ENCODE data around the gene SSH2. TPM values are rescaled to one million over a fixed set of nuclear protein-coding genes. Genes with fewer than 3 reads are reported as not detected.

SSH2 gene
- polyA plus RNA-seq, 3 donors, result 31.9 to 66.6 (median 54.0) TPM

DNA sequence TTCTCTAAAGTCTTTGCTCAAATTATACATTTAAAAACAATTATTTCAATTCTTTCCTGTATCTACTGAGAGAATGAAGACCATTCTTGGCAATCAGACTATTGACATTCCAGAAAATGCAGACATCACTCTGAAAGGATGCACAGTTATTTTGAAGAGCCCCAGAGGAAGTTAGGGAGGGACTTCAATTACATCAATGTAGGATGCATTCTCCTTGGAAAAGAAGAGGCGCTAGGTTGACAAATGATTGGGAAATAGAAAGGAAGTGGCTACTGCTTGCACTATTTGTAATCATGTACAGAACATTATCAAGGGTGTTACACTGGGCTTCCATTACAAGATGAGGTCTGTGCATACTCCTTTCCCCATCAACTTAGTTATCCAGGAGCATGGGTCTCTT is 74.3 kb downstream of the SSH2 start:
- TF ChIP-seq, protein P1, sequence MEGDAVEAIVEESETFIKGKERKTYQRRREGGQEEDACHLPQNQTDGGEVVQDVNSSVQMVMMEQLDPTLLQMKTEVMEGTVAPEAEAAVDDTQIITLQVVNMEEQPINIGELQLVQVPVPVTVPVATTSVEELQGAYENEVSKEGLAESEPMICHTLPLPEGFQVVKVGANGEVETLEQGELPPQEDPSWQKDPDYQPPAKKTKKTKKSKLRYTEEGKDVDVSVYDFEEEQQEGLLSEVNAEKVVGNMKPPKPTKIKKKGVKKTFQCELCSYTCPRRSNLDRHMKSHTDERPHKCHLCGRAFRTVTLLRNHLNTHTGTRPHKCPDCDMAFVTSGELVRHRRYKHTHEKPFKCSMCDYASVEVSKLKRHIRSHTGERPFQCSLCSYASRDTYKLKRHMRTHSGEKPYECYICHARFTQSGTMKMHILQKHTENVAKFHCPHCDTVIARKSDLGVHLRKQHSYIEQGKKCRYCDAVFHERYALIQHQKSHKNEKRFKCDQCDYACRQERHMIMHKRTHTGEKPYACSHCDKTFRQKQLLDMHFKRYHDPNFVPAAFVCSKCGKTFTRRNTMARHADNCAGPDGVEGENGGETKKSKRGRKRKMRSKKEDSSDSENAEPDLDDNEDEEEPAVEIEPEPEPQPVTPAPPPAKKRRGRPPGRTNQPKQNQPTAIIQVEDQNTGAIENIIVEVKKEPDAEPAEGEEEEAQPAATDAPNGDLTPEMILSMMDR (IDR thresholded peaks at IDR 0.05), result no peak
- intact Hi-C loops (cut with micrococcal nuclease), result loop anchor here in 1 of 2 donors (10.0 kb wide), 1 partner anchor 69 kb away; no protein-coding TSS in a partner anchor
- H3K9me3 Mint-ChIP-seq, result peaks cover 0 to 13% (median 4%) of the 10 kb centered on the region in 7 donors

DNA sequence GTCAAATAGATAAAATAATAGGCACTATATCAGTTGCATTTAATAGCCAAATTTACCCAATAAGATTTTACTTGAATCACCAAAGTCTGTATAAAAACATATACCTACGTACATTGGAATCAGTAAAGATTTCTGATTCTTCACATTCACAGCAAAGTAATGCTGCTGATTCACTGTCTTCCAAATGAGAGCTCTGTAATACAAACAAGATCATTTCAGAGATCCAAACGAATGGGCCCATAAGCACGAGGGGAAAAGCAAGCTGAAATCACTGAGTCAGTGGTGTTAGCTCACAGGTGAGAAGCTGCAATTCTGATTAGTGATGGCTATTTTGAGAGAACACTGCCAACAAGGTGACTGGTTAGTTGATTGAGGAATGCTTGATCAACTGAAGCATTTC is 81.3 kb downstream of the SSH2 start:
- Mint-ChIP-seq H3K36me3 (peaks cover 13 to 30% of the 10 kb centered on the region in 2 donors), H3K27ac (peak overlapping the region in 3 of 7 donors; percentile 72 to 87 (median 73)), H3K4me1 (peaks cover 28% of the 10 kb centered on the region), H3K27me3 (ENCODE audit: low read depth in 3 of 3) (no peaks in the 10 kb centered on the region), H3K9me3 (no peaks in the 10 kb centered on the region), H3K4me3 (no peak overlapping the region)
- H3K79me2 ChIP-seq (ENCODE audit: insufficient read depth, low read length), result peaks cover 57% of the 10 kb centered on the region
- H3K27me3 ChIP-seq (ENCODE audit: control insufficient read depth in 2 of 2, insufficient read depth in 2 of 2, low read length in 2 of 2), result no peaks in the 10 kb centered on the region
- no peak for DNase-seq
- no peak overlapping the region for H3K9ac ChIP-seq (ENCODE audit: insufficient read depth, low read length, poor library complexity, severe bottlenecking)
- H3K9me3 ChIP-seq (replicated peaks in 1 of 2; ENCODE audit: control insufficient read depth in 1 of 2, insufficient read depth in 1 of 2, low read length in 2 of 2), result no peaks in the 10 kb centered on the region
- peaks cover 2% of the 10 kb centered on the region for H4K20me1 ChIP-seq (ENCODE audit: insufficient read depth, low read length)
- H3K4me1 ChIP-seq (ENCODE audit: control insufficient read depth in 1 of 2, insufficient read depth in 2 of 2, low read length in 2 of 2), result peaks cover 19 to 20% of the 10 kb centered on the region in 2 donors
- H2AFZ ChIP-seq (ENCODE audit: insufficient read depth, low read depth, low read length, poor library complexity, severe bottlenecking), result no peak overlapping the region
- TF ChIP-seq, protein P1 (IDR thresholded peaks at IDR 0.05), result no peak
- no peak overlapping the region for H3K4me3 ChIP-seq (replicated peaks in 1 of 3; ENCODE audit: low read depth in 2 of 3, low read length in 3 of 3)
- H3K4me2 ChIP-seq (replicated peaks; ENCODE audit: extremely low read depth, low read length, poor library complexity, severe bottlenecking), result no peak overlapping the region
- WGBS (ENCODE audit: insufficient coverage), result 100% methylated on average over 2 of the region's 3 CpGs
- intact Hi-C loops (cut with micrococcal nuclease), result no loop called here
- H3K27ac ChIP-seq (ENCODE audit: low read depth in 1 of 2, low read length in 2 of 2), result no peak overlapping the region
- H3K36me3 ChIP-seq (replicated peaks in 1 of 2; ENCODE audit: control insufficient read depth in 1 of 2, insufficient read depth in 2 of 2, low read length in 2 of 2), result peaks cover 0 to 7% of the 10 kb centered on the region in 2 donors

More for the DNA sequence above, 74.3 kb downstream of the SSH2 start:
- peaks cover 39% of the 10 kb centered on the region in 2 donors for H3K4me1 ChIP-seq (ENCODE audit: control insufficient read depth in 1 of 2, insufficient read depth in 2 of 2, low read length in 2 of 2)
- no peak overlapping the region for H3K9ac ChIP-seq (ENCODE audit: insufficient read depth, low read length, poor library complexity, severe bottlenecking)
- Mint-ChIP-seq H3K27ac (peak overlapping the region in 2 of 7 donors; percentile 10 to 31), H3K36me3 (peaks cover 1 to 4% of the 10 kb centered on the region in 2 donors), H3K4me1 (peaks cover 53% of the 10 kb centered on the region), H3K27me3 (ENCODE audit: low read depth in 3 of 3) (peaks cover 0 to 4% (median 0%) of the 10 kb centered on the region in 3 donors), H3K4me3 (no peak overlapping the region)
- H3K27me3 ChIP-seq (ENCODE audit: control insufficient read depth in 2 of 2, insufficient read depth in 2 of 2, low read length in 2 of 2), result no peaks in the 10 kb centered on the region
- H4K20me1 ChIP-seq (ENCODE audit: insufficient read depth, low read length), result peaks cover 8% of the 10 kb centered on the region
- WGBS (ENCODE audit: insufficient coverage), result 0% methylated on average over 1 of the region's 1 CpG
- no peak overlapping the region for H3K4me3 ChIP-seq (replicated peaks in 1 of 3; ENCODE audit: low read depth in 2 of 3, low read length in 3 of 3)
- H2AFZ ChIP-seq (ENCODE audit: insufficient read depth, low read depth, low read length, poor library complexity, severe bottlenecking), result no peak overlapping the region
- H3K27ac ChIP-seq (ENCODE audit: low read depth in 1 of 2, low read length in 2 of 2), result peak overlapping the region in 1 of 2 donors; percentile 44
- no peak overlapping the region for H3K4me2 ChIP-seq (replicated peaks; ENCODE audit: extremely low read depth, low read length, poor library complexity, severe bottlenecking)
- peaks cover 78% of the 10 kb centered on the region for H3K79me2 ChIP-seq (ENCODE audit: insufficient read depth, low read length)
- peaks cover 0 to 5% of the 10 kb centered on the region in 2 donors for H3K9me3 ChIP-seq (replicated peaks in 1 of 2; ENCODE audit: control insufficient read depth in 1 of 2, insufficient read depth in 1 of 2, low read length in 2 of 2)
- no peaks in the 10 kb centered on the region for H3K36me3 ChIP-seq (replicated peaks in 1 of 2; ENCODE audit: control insufficient read depth in 1 of 2, insufficient read depth in 2 of 2, low read length in 2 of 2)
- DNase-seq, result peak in 1 of 3 donors; percentile 28
